Pancreas (tissue), 10 donors: Measurements from ENCODE around the gene PRXL2A. TPM values are rescaled to one million over a fixed set of nuclear protein-coding genes. Genes with fewer than 3 reads are reported as not detected.
"Not testable (repeated sequence)": the region's sequence is repeated elsewhere in the genome, so short reads cannot be mapped to it uniquely, and the experiment has no call there.

ENCODE experiments used
- ATAC-seq, 4 donors: fragments of 200-7000 bp; cut with Tn5 transposase; one replicate each; pipeline versions ENCODE4 v1.8.0 to v1.9.1; 2020; ENCODE audit warnings: mild to moderate bottlenecking in 4 of 4, moderate library complexity in 4 of 4
- DNase-seq, 6 donors: peaks; one replicate each; pipeline ENCODE4 v3.0.0-alpha.2; 2020
- FAIRE-seq: peaks from 2 replicates; lab custom pipeline; 2012; peaks lifted over from hg19 to GRCh38; lab: Jason Lieb, UNC
- H3K27ac ChIP-seq, 4 donors: fragments of 200-600 bp; sonication (generic); 1 replicate in 3 of 4; 2 replicates in 1 of 4; pipeline versions ENCODE4 v1.5.0 to v1.8.0; 2020
- H3K27me3 ChIP-seq, 4 donors: fragments of 200-600 bp; one replicate each; pipeline ENCODE4 v1.8.0; 2021
- H3K36me3 ChIP-seq, 3 donors: fragments of 200-600 bp; sonication (generic) in 1 of 3; one replicate each; pipeline versions ENCODE4 v1.5.0 to v1.8.0; 2020 to 2021
- H3K4me1 ChIP-seq, 3 donors: fragments of 200-600 bp; one replicate each; pipeline ENCODE4 v1.8.0; 2021
- H3K4me3 ChIP-seq, 4 donors: fragments of 200-600 bp; sonication (generic) in 2 of 4; one replicate each; pipeline versions ENCODE4 v1.5.0 to v1.8.0; 2020 to 2021
- H3K9me3 ChIP-seq, 4 donors: fragments of 200-600 bp; one replicate each; pipeline ENCODE4 v1.8.0; 2021
- CTCF ChIP-seq, 4 donors: fragments of 200-600 bp; sonication (generic) in 3 of 4; IDR thresholded peaks; one replicate each; pipeline versions ENCODE4 v1.5.0 to v1.8.0; 2021; ENCODE audit warnings: antibody characterized with exemption in 4 of 4
- WGBS, 2 donors: extraction: QIAGEN DNeasy Blood & Tissue Kit; methylation state at CpG; one replicate each; pipeline ENCODE4 v1.1.7; 2013; 5-methylcytosine and 5-hydroxymethylcytosine counted together
- intact Hi-C, 3 donors: fragments of 100-400 bp; cut with DNase I; formaldehyde crosslinking; loops; one replicate each; pipeline versions ENCODE4 v1.11.1 to v1.14.2; 2022
- polyA plus RNA-seq, 2 donors: library from polyadenylated mRNA; stranded (reverse); fragments of 200-250 nt; gene quantifications; one replicate each; pipeline ENCODE4 v1.2.3, GENCODE V29; 2013
- total RNA-seq, 6 donors: library from RNA; stranded (reverse); fragmentation: NEBNext Ultra II Directional in 4 of 6; extraction: Animal tissue kit (Norgen Biotek cat#: 25700) in 4 of 6; gene quantifications; one replicate each; pipeline versions ENCODE4 v1.2.1 to v1.2.4, GENCODE V29; 2021 to 2023
- donor health status: healthy with polysubstance abuse.
- donor health status: DM: no; HTN: no; CAD: no; lungs with moderate emphysema.
- donor health status: DM: no; HTN: no; CAD: no.
- donor health status: control.
- donor health status: control.
- donor health status: Bipolar disorder and iron deficiency.
- donor health status: DM: yes; HTN: yes; CAD: no.
- donor health status: DM: no; HTN: no; CAD: no.
- donor health status: DM: no; HTN: no; CAD: no.
- donor health status: DM: yes; HTN: yes; CAD: no.

The PRXL2A gene
- total and polyA plus RNA-seq, 8 donors = 18.2 to 39.8 (median 26.8) TPM

DNA sequence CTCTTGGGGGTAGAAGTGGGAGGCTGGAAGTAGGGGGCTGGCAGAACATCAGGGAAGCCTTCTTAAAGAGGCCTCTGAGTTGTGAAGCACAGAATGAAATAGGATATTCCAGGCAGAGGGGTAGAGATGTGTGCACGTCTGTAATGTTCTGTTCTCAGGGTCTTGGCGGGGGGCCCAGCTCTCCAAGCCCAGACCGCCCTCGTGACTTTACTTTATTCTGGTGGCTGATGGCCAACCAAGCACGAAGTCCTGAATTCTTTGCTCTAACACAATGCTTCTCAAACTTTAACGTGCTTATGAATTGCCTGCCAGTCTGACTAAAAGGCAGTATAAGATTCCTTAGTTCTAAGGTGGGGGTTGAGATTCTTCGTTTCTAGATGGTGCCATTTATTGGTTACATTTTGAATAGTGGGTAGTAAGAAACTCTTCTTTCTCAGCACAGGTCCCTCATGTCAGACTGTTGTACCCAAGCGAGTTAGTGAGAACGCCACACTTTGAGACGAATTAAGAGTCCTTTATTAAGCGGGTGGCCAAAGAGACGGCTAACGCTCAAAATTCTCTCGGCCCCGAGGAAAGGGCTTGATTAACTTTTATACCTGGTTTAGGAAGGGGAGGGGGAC is 8.2 kb downstream of the PRXL2A start:
- 76% methylated on average over 15 of the region's 15 CpGs for WGBS, 2 donors
- Histone ChIP-seq H3K4me3 (no peak overlapping the region), H3K9me3 (no peaks in the 10 kb centered on the region), H3K27ac (peak overlapping the region in 1 of 4 donors; percentile 23), H3K36me3 (no peaks in the 10 kb centered on the region), H3K4me1 (peaks cover 0 to 10% (median under 1%) of the 10 kb centered on the region in 3 donors), H3K27me3 (no peaks in the 10 kb centered on the region)
- TF ChIP-seq CTCF (IDR thresholded peaks at IDR 0.05) = no peak
- FAIRE-seq (no peak), DNase-seq (no peak), ATAC-seq (peak in 2 of 4 donors; percentile 15 to 20)
- intact Hi-C loops = no loop called here

GRCh38 chr10:80417256-80417655 is 8.9 kb downstream of the PRXL2A start:
- H3K36me3 ChIP-seq, FAIRE-seq, H3K9me3 ChIP-seq, H3K4me3 ChIP-seq, ATAC-seq, H3K4me1 ChIP-seq, H3K27me3 ChIP-seq, intact Hi-C loops, H3K27ac ChIP-seq, DNase-seq: not testable (repeated sequence)
- WGBS, 2 donors = 77 to 82% methylated on average over 6 of the region's 6 CpGs

GRCh38 chr10:80421050-80421706 is 12.8 kb downstream of the PRXL2A start:
- TF ChIP-seq CTCF (IDR thresholded peaks at IDR 0.05) = no peak
- 85 to 93% methylated on average over 5 of the region's 5 CpGs for WGBS, 2 donors

DNA sequence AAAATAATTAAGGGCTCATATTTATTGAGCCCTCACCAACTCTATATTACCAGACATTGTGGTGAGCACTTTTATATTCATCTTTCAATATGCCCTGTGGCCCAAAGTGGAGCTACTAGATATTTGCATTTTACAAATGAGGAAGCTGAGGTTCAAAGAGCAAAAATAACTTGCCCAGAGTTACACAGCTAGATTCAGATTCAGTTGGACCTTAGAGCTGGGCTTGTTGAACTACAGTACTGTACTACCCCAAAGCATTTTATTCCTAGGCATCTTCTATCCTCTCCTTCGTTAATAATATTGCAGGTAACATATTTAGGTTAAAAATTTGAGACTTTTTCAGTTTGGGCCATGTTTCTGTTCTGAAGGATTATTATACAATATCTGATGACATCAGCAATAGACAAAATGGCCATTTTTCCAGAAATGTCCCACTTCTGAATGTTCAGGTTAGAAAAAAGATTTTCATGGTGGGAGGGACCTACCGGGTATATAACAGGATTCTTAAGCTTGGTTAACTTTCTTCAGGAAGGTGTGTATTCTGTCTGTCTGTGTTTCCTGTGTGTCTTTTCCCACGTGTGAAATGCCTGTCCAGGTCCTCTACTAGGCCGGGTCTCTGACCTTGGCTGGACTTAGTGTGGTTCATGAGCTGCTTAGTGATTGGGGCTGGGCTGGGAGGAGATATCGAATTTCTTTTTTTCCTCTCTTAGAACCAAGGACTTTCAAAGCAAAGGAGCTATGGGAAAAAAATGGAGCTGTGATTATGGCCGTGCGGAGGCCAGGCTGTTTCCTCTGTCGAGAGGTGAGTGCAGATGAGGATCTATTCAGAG is 13.6 kb downstream of the PRXL2A start:
- no peak for DNase-seq
- peak in 2 of 4 donors; percentile 69 to 79 for ATAC-seq
- TF ChIP-seq CTCF (IDR thresholded peaks at IDR 0.05) = no peak
- peaks cover 0 to 13% (median 0%) of the 10 kb centered on the region in 3 donors for H3K36me3 ChIP-seq
- no peak for FAIRE-seq
- no peak overlapping the region for H3K27ac ChIP-seq
- 58 to 64% methylated on average over 8 of the region's 8 CpGs for whole genome bisulfite sequencing, 2 donors
- no peaks in the 10 kb centered on the region for H3K4me1 ChIP-seq
- H3K4me3 ChIP-seq = no peak overlapping the region
- H3K9me3 ChIP-seq = no peaks in the 10 kb centered on the region
- no peaks in the 10 kb centered on the region for H3K27me3 ChIP-seq
- intact Hi-C loops = no loop called here

More at GRCh38 chr10:80421050-80421706, 12.8 kb downstream of the PRXL2A start:
- Histone ChIP-seq H3K4me3 (no peak overlapping the region), H3K4me1 (no peaks in the 10 kb centered on the region), H3K27me3 (no peaks in the 10 kb centered on the region), H3K36me3 (peaks cover 0 to 6% (median 0%) of the 10 kb centered on the region in 3 donors), H3K9me3 (no peaks in the 10 kb centered on the region), H3K27ac (no peak overlapping the region)
- ATAC-seq = no peak
- no peak for FAIRE-seq
- intact Hi-C loops = no loop called here
- no peak for DNase-seq

- no peak overlapping the region for H3K4me3 ChIP-seq
- no peak for DNase-seq
- WGBS, 2 donors = 88 to 95% methylated on average over 2 of the region's 2 CpGs
- ATAC-seq = no peak
- no peaks in the 10 kb centered on the region for H3K4me1 ChIP-seq
- TF ChIP-seq CTCF (IDR thresholded peaks at IDR 0.05) = no peak
- H3K9me3 ChIP-seq = no peaks in the 10 kb centered on the region
- no peaks in the 10 kb centered on the region for H3K27me3 ChIP-seq
- H3K36me3 ChIP-seq = peaks cover 0 to 13% (median 4%) of the 10 kb centered on the region in 3 donors
- H3K27ac ChIP-seq = no peak overlapping the region
- FAIRE-seq = no peak
- intact Hi-C loops = no loop called here
These were observed 17.6 kb downstream of the PRXL2A start for GRCh38 chr10:80425901-80426300.
